ENCODE data around the gene NAA80.
"Not testable (repeated sequence)": the region's sequence is repeated elsewhere in the genome, so short reads cannot be mapped to it uniquely, and the experiment has no call there.

Gene NAA80

DNA sequence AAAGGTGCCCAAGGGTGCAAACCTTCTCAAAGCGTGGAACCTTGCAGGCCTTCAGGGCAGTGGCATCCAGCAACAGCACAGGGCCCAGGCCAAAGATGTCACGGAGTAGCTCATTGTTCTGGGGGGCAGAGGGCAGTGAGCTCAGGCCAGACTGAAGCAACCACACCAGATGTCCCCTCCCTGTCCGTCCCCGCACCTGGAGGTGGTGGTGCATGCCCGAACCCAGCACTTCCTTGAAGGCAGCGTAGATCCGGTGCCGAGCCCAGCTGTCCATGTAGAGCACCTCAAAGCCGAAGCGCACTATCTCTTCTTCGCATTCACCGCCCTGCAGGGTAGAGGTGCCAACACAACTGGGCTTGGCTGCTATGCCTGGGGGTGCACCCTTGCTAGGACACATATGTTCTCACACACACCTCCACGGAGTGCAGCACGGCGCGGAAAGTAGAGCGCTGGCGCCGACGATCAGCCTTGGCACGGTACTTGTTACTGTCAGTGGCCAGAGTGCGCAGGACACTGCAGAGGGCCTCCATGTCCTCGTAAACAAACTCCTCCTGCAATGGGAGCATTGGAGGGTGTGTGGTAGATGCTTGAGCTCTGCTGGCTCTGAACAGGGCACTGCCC, 10.7 kb downstream of the NAA80 start:
- no peak for DNase-seq

DNA sequence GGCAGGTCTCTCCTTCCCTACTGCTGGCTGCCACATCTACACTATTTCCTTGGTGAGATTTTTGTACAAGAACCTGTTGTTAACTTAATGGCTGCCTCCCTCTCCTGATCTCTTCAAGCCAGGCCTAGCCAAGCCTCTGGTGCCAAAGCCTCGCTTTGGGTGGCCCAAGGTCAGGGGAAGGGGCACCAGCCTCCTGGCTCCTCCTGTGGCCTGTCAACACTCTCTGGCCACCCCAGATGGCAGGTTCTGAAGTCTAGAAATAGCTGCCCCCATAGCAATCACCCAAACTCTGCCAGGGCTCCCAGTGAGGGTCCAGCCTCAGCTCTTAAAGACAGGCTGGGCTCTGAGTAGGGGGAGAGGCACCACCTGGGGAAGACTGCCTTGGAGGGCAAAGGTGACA, 11.9 kb downstream of the NAA80 start:
- DNase-seq, result no peak

DNA sequence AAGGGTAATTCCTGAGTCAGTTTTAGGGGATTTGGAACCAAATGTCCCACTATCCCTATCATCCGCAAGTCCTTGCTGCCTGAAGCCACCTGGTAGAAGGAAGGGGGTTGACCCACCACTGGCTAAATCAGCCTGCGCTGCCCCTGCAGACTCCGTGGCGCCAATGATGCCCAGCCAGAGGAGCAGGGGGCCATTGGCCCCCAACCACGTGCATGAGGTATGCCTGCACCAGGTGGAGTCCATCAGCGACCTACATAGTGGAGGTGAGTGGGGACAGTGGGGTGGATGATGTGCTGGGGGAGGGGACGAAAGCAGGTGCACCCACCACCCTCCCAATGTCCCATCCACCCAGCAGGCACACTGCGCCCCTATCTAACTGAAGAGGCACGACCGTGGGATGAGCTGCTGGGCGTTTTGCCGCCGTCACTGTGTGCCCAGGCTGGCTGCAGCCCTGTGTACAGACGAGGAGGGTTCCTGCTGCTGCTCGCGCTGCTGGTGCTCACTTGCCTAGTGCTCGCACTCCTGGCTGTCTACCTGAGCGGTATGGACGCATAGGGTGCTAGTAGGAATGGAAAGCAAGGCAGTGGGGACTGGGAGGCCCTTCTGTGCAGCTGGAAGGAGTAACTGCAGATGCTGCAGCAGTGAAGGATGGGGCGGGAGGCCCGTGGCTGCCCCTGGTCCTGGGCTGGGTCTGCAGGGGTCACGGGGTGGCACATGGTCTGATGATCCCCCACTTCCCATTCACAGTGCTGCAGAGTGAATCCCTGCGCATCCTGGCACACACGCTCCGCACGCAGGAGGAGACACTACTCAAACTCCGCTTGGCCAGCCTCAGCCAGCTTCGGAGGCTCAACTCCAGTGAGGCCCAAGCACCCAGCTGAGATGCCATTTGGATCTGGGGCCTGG, 12.6 kb downstream of the NAA80 start:
- DNase-seq, result no peak

DNA sequence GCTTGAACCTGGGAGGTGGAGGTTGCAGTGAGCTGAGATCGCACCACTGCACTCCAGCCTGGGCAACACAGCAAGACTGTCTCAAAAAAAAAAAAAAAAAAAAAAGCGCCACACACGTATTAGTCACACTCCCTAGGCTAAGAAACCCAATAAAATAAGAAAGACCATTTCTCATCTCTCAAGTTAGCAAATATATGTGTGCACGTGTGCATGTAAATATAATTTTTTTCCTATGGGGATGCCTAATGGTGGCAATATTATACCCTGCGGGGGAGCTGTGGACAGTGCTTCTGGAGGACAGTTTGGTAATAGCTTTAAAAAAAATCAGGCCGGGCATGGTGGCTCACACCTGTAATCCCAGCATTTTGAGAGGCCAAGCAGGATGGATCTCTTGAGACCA, 15.1 kb downstream of the NAA80 start:
- not testable (repeated sequence) for DNase-seq

DNA sequence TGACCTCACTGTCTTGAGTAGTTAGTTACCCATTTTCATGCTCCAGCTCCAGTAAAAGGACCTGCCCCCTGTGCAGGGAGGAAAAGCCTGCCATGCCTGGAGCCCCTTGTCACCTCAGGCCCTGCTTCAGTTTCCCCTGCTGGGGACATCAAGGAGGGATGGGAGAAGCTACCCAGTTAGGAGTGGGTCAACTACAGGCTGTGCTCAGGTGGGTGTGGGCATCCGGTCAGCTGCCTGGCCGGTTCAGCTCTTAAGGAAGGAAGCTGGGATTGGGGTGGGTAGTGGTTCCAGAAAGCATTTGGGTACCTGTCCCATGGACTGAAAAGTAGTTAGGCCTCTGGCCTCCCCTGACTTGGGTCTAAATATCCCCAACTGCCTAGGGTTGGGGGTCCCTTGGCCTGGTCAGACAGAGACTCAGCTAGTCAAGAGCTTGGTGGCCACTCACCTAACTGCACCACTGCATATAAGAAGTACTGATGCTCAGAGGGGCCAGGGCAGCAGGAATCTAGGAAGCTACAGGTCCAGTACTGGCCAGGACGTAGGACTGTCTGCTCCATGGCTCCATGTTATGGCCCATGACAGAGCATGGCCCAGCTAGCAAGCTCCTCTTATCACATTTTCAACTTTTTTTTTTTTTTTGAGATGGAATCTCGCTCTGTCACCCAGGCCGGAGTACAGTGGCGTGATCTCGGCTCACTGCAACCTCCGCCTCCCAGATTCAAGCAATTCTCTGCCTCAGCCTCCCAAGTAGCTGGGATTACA, 19.8 kb downstream of the NAA80 start:
- no peak for DNase-seq

DNA sequence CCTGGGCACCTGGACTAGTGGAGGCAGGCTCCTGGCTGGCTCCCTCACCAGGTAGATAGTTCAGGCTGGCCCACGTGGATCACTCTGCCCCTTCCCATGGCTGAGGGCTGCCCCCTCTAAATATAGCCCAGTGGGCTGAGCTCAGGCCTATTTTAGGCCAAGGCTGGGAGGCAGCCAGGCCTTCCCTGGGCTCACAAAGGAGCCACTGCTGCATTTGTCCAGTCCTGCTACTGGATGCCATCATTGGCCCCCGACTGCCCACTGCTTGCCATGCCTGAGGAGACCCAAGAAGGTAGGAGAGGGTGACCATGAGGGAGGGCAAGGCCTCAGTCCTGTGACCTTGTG, 20.4 kb downstream of the NAA80 start, which contains the start of gene LSMEM2:
Gene LSMEM2, plus strand, starts transcription at position 208 of the 345 bp plus-strand sequence. Its CDS starts 27 bp downstream, at position 235.
- DNase-seq, result no peak

DNA sequence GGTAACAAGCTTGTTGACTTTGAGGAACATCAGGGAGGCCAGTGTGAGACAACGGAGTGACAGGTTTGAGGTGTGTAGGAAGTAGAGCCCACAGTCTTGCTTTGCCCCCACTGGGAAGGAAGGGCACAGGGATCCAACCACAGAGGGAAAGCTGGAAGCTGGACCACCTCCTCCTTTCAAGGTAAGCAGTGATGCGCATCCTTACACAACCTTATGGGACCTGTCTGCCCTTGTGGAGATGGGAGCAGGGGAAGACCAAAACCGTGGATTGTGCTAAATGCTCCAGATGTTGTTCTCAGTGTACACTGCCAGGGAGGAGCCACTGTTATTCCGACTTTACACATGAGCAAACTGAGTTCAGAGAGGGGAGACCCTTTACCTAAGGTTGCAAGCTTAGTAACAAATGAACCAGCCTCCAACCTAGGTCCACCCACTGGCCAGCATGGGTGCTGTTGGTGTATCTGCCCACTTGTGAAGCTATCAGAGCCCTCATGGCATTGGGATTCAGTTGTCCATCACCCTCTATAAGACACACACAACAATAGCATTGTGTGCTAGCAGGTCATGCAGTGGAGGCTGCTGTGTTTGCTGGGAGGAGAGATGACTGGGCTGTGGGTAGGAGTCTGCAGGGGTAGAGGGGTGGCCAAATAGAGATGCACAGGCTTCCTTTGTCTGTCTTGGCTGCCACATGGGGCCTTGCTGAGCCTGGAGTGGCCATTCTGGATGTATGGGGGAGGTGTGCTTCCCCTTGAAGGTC, 20.9 kb downstream of the NAA80 start:
- no peak for DNase-seq

DNA sequence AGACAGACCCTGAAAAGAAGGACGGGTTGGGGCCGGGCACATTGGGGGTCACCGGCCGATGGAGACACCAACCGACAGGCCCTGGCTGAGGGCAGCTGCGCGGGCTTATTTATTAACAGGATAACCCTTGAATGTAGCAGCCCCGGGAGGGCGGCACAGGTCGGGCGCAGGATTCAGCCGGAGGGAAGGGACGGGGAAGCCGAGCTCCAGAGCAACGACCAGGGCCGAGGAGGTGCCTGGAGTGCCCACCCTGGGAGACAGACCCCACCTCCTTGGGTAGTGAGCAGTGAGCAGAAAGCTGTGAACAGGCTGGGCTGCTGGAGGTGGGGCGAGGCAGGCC, 22.5 kb downstream of the NAA80 start:
- DNase-seq, result no peak

DNA sequence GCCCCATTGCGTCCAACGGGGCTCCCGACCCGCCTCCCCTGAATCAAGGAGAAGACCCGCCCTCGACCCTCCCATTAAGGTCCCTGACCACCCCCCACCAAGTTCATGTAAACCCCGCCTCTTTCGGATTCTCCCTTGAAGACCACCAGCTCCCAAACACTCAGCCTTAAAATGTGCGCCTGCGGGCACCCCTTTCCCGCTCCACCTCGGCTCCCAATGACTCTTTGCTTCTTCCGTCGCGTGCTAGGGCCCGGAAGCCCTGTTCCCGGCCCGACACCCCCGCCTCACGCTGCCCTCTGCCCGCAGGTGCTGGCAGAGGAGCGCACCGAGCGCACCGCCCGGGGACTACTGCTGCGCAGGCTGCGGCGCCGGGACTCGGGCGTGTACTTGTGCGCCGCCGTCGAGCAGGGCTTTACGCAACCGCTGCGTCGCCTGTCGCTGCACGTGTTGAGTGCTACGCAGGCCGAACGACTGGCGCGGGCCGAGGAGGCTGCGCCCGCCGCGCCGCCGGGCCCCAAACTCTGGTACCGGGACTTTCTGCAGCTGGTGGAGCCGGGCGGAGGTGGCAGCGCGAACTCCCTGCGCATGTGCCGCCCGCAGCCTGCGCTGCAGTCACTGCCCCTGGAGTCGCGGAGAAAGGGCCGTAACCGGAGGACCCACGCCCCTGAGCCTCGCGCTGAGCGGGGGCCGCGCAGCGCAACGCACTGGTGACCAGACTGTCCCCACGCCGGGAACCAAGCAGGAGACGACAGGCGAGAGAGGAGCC, 23.0 kb downstream of the NAA80 start:
- DNase-seq, result peak; percentile 16

DNA sequence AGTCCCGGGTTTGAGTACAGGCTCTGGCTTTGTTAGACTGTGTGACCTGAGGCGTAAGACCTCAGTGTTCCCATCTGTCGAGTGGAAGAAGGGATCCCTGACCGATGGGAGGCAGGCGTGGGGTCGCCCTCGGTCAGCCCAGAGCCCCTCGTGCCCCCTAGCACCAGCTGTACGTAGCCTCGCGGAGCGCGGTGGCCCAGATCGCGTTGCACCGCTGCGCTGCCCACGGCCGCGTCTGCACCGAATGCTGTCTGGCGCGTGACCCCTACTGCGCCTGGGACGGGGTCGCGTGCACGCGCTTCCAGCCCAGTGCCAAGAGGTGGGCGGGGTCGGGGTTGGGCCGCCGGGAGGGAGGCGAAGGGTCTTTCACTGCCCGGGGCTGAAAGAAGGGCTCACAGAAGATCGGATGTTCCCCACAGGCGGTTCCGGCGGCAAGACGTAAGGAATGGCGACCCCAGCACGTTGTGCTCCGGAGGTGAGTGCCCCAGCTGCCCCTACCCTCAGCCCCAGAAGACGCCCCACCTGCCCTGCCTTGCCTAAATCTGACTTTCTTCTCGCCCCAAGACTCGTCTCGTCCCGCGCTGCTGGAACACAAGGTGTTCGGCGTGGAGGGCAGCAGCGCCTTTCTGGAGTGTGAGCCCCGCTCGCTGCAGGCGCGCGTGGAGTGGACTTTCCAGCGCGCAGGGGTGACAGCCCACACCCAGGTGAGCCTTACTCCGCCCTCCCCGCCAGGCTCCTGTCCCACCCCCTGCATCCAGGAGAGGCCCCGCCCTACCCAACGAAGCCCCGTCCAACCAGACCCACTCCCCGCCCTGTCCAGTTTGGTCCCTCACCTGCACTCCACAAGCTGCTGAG, 23.8 kb downstream of the NAA80 start:
- no peak for DNase-seq

DNA sequence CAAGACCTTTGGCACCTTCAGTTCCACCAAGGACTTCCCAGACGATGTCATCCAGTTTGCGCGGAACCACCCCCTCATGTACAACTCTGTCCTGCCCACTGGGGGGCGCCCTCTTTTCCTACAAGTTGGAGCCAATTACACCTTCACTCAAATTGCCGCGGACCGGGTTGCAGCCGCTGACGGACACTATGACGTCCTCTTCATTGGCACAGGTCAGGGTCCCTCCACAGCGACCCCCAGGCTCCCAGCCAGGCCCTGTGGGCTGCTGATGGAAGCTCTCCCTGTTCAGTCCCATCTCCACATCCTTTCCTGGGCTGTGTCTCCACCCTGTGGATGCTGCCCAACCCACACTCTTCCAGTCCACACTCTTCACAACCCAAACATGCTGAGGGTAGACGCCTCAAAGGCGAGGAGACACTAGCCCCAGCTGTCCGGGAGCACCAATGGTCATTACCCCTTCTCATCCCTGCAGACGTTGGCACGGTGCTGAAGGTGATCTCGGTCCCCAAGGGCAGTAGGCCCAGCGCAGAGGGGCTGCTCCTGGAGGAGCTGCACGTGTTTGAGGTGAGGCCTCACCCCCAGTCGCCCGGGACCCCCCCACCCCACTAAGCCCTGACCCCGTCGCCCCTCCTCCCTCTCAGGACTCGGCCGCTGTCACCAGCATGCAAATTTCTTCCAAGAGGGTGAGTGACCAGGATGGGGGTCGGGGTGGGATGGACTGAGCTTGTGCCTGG, 24.7 kb downstream of the NAA80 start:
- DNase-seq, result peak; percentile 79

DNA sequence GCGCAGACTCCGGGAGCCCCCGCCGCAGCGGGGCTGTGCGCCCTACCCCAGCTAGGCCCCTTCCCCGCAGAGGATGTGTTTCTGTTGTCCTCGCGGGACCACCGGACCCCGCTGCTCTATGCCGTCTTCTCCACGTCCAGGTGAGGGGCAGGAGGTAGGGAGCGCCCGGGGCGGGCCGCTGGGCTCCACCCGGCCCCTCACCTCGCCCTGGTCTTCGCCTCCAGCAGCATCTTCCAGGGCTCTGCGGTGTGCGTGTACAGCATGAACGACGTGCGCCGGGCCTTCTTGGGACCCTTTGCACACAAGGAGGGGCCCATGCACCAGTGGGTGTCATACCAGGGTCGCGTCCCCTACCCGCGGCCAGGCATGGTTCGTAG, 25.5 kb downstream of the NAA80 start:
- DNase-seq, result no peak

DNA sequence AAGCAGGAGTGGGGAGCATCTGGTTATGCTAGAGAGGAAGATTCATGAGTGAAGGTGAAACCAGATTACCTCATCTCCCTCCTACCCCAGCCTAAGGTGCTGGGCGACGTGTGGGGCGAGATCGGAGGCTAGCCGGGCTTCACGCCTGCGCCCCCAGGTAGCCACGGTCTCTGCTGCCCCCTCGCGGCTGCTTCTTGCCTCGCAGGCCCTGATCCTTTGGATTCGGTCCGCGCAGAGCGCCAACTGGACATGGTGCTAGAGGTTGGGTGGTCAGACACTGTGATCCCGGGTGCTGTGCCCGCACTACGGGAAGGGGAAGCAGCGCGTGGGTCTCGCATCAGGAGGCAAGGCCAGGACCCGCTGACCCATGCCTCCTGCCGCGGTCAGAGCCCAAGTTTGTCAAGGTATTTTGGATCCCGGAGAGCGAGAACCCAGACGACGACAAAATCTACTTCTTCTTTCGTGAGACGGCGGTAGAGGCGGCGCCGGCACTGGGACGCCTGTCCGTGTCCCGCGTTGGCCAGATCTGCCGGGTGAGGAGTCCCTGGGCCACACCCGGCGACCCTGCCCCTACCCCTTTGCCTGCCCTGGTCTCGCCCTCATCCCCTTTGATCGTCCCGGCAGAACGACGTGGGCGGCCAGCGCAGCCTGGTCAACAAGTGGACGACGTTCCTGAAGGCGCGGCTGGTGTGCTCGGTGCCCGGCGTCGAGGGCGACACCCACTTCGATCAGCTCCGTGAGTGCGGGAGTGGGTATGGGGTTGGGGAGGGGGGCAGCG, 26.1 kb downstream of the NAA80 start:
- peak; percentile 74 for DNase-seq

DNA sequence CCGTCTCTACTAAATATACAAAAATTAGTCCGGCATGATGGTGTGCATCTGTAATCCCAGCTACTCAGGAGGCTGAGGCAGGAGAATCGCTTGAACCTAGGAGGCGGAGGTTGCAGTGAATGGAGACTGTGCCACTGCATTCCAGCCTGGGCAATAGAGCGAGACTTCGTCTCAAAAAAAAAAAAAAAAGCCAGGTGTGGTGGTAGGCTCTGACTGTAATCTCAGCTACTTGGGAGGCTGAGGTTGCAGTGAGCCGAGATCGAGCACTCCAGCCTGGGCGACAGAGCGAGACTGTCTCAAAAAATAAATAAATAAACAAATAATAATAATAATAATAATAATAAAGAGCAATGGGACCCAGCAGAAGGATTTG, 26.7 kb downstream of the NAA80 start:
- DNase-seq, result not testable (repeated sequence)

DNA sequence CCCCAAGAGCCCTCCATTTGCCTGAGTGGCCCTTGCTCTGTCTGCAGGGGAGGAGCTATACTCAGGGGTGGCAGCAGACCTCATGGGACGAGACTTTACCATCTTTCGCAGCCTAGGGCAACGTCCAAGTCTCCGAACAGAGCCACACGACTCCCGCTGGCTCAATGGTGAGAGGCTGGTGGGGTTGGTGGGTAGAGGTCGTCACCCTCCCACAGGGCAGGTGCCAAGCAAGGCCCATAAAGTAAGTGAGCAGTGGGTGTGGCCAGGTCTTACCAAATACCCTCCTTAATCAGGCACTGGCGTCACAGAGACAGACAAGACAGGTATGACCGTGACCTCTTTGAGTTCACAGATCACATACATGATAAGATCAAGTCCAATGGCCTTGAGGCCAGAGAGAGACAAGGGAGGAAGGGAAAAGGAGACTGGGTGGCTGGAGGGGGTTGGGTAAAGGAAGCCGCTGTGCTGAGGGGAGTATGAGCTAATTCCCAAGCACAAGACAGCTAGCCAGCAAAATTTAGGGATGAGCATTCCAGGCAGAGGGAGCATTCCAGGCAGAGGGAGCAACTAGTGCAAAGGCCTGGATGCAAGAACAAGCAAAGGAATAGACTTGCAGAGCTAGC, 27.8 kb downstream of the NAA80 start:
- no peak for DNase-seq

DNA sequence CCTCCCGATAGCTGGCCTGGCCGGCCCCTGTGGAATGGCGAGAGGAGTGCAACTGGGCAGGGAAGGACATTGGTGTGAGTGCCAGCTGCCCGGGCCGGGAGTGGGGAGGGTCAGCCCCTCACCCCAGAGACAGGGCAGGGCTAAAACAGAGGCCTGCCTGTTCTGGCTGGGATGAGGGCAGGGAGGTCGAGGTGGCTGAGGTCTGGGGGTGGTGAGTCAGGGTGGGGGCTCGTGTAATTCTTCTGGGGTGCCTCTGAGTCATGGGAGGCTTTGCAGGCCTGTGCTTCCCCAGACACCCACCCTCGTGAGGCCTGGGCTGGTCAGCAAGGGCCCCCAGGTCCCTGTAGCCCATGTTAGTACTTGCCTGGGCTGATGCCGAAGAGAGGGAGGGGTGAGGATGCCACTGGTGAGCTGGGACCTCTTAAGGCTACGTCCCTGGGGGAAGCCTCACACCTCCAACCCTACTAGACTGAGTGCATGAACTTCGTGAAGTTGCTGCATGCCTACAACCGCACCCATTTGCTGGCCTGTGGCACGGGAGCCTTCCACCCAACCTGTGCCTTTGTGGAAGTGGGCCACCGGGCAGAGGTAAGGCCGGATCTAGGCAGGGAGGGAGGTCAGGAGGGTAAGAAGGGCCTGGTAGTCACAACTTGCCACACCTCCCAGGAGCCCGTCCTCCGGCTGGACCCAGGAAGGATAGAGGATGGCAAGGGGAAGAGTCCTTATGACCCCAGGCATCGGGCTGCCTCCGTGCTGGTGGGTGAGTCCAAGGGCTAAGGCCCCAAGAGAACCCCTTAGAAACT, 28.6 kb downstream of the NAA80 start:
- no peak for DNase-seq

DNA sequence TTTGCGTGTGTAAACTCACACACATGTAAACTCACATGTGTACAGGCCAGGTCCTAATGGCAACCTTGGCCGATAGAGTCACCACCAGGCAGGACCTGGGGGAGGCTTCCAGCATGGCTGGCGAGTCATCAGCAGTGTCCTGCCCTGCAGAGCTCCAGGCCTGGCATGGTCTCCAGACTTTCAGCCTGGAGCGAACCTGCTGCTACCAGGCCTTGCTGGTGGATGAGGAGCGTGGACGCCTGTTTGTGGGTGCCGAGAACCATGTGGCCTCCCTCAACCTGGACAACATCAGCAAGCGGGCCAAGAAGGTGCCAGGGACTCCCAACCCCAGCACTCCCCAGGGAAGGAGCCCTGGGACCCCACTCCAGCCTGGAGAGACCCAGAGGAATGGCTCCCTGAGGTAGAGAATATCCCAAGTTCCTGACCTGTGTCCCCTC, 29.2 kb downstream of the NAA80 start:
- no peak for DNase-seq

DNA sequence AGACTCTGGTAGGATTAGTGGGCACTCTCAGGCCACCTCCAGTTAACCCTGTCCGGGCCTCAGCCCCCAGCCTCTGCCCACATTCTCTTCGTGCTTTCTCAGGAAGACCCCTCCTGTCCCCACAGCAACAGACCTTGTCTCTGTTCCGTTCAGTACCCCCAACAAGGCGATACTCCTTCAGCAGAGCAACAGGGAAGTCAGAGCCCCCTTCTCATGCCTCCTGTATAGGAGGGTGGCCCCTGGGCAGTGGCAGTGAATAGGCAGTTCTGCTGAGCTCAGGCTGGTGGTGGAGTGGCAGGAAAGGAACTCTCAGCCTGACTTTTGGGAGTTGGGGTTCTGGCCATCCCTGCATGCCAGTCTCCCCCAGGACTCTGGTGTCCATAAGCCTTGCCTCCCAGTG, 29.7 kb downstream of the NAA80 start:
- no peak for DNase-seq

Measured in hematopoietic multipotent progenitor cell treated with erythropoietin and hydrocortisone succinate and interleukin-3 and kit ligand, for 8 days (in vitro differentiated cells).